ENCODE results near the gene MRPS14. TPM values are rescaled to one million over a fixed set of nuclear protein-coding genes. Genes with fewer than 3 reads are reported as not detected.

MRPS14 gene
- total and polyA plus RNA-seq, 9 of the 15 experiments (the other 6 are each of a cell fraction or from before 2014, with no cell fraction given): 38.1 to 231 (median 54.9) TPM

DNA sequence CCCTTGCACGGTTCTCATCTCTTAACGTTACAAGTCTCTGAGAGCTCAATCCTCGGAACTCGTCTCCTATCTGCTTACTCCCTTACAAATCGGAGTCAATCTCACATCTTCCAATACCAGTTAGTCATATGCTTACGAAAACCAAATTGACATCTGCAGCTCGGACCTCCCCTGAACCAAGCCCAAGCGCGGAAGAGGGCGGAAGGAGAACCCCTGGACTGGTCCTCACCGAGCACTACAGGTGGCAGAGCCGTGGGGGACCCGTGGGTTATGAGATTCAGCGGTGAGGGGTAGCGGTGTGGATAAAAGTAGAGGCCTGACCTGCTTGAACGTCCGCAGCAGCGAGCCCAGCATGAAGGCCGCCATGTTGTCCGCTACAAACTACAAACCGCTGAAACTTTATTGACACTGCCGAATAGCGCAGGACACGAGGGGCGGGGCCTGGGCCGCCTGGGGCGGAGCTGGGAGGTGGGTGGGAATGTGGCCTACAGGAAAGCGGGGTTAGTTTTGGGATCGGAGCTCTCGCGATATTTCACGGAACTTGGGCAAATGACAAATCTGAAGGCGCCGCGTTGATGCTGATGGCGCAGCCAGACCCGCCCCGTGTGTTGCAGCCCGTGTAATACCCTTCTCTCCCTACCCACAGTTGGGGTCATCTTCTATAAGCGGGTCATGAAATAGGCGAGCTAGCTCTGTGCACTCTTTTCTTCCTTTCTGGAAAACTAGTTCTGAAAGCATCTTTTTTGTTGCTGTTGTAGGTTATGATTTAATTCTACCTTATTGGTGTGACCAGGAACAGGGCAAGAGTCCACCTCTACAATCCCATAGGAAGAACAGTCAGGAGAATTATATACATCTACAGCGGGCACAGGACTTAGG lies at the start of gene MRPS14 (continued):
- TF ChIP-seq, protein P1, sequence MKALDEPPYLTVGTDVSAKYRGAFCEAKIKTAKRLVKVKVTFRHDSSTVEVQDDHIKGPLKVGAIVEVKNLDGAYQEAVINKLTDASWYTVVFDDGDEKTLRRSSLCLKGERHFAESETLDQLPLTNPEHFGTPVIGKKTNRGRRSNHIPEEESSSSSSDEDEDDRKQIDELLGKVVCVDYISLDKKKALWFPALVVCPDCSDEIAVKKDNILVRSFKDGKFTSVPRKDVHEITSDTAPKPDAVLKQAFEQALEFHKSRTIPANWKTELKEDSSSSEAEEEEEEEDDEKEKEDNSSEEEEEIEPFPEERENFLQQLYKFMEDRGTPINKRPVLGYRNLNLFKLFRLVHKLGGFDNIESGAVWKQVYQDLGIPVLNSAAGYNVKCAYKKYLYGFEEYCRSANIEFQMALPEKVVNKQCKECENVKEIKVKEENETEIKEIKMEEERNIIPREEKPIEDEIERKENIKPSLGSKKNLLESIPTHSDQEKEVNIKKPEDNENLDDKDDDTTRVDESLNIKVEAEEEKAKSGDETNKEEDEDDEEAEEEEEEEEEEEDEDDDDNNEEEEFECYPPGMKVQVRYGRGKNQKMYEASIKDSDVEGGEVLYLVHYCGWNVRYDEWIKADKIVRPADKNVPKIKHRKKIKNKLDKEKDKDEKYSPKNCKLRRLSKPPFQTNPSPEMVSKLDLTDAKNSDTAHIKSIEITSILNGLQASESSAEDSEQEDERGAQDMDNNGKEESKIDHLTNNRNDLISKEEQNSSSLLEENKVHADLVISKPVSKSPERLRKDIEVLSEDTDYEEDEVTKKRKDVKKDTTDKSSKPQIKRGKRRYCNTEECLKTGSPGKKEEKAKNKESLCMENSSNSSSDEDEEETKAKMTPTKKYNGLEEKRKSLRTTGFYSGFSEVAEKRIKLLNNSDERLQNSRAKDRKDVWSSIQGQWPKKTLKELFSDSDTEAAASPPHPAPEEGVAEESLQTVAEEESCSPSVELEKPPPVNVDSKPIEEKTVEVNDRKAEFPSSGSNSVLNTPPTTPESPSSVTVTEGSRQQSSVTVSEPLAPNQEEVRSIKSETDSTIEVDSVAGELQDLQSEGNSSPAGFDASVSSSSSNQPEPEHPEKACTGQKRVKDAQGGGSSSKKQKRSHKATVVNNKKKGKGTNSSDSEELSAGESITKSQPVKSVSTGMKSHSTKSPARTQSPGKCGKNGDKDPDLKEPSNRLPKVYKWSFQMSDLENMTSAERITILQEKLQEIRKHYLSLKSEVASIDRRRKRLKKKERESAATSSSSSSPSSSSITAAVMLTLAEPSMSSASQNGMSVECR (CRISPR knock-in tag; IDR thresholded peaks at IDR 0.05): peak; percentile 90
- TF ChIP-seq, protein P2, sequence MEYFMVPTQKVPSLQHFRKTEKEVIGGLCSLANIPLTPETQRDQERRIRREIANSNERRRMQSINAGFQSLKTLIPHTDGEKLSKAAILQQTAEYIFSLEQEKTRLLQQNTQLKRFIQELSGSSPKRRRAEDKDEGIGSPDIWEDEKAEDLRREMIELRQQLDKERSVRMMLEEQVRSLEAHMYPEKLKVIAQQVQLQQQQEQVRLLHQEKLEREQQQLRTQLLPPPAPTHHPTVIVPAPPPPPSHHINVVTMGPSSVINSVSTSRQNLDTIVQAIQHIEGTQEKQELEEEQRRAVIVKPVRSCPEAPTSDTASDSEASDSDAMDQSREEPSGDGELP (CRISPR knock-in tag; IDR thresholded peaks at IDR 0.05; ENCODE audit: borderline replicate concordance): peak; percentile 85
- TF ChIP-seq, protein P3, sequence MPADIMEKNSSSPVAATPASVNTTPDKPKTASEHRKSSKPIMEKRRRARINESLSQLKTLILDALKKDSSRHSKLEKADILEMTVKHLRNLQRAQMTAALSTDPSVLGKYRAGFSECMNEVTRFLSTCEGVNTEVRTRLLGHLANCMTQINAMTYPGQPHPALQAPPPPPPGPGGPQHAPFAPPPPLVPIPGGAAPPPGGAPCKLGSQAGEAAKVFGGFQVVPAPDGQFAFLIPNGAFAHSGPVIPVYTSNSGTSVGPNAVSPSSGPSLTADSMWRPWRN (IDR thresholded peaks at IDR 0.05; ENCODE audit: low read depth): 0 out of 2 replicates have a peak, but pooled peaks have one; percentile 18
- no peak for TF ChIP-seq ZNF586 (CRISPR knock-in tag; conservative IDR thresholded peaks at IDR 0.05)
- TF ChIP-seq MTF1 (CRISPR knock-in tag; IDR thresholded peaks at IDR 0.05; ENCODE audit: borderline replicate concordance): no peak
- peak; percentile 89 for TF ChIP-seq CXXC5 (CRISPR knock-in tag; IDR thresholded peaks at IDR 0.05)
- peak; percentile 93 for TF ChIP-seq SUPT5H (IDR thresholded peaks at IDR 0.05)
- TF ChIP-seq NCOA1 (IDR thresholded peaks at IDR 0.05; ENCODE audit: low read depth): peak; percentile 48; the same call in 1 of the 2 replicates
- peak; percentile 73 for TF ChIP-seq ETV5 (CRISPR knock-in tag; IDR thresholded peaks at IDR 0.05; ENCODE audit: low read depth)
- TF ChIP-seq ZKSCAN1 (IDR thresholded peaks at IDR 0.05; ENCODE audit: low read depth, low read length): peak; percentile 98
- 0 out of 2 replicates have a peak, but pooled peaks have one; percentile 55 for TF ChIP-seq HLTF (IDR thresholded peaks at IDR 0.05)
- TF ChIP-seq, protein P4, sequence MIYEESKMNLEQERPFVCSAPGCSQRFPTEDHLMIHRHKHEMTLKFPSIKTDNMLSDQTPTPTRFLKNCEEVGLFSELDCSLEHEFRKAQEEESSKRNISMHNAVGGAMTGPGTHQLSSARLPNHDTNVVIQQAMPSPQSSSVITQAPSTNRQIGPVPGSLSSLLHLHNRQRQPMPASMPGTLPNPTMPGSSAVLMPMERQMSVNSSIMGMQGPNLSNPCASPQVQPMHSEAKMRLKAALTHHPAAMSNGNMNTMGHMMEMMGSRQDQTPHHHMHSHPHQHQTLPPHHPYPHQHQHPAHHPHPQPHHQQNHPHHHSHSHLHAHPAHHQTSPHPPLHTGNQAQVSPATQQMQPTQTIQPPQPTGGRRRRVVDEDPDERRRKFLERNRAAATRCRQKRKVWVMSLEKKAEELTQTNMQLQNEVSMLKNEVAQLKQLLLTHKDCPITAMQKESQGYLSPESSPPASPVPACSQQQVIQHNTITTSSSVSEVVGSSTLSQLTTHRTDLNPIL (CRISPR knock-in tag; IDR thresholded peaks at IDR 0.05): peak; percentile 28; the same call in 1 of the 2 replicates
- peak; percentile 74 to 96 for TF ChIP-seq SIN3A (IDR thresholded peaks at IDR 0.05; ENCODE audit: borderline replicate concordance in 2 of 2, control insufficient read depth in 1 of 2, low read depth in 2 of 2, low read length in 2 of 2)
- peak; percentile 94 for TF ChIP-seq TBP (optimal IDR thresholded peaks at IDR 0.05; ENCODE audit: low read depth, low read length)
- TF ChIP-seq NFIC (IDR thresholded peaks at IDR 0.05): no peak; the same call in 1 of the 2 replicates

Data from K562 (cell line).